ENCODE measurements around the gene BSPH1.
"Not testable (repeated sequence)": the region's sequence is repeated elsewhere in the genome, so short reads cannot be mapped to it uniquely, and the experiment has no call there.

Gene BSPH1

GRCh38 chr19:47992070-47992469 lies at the start of gene BSPH1:
TSS of gene BSPH1 (minus strand) at chr19:47992170. CDS start at chr19:47992081, 89 bp downstream.
- DNase-seq: no peak

- no peak for DNase-seq
Observed at GRCh38 chr19:48036765-48037164, 44.8 kb upstream of the BSPH1 start.

GRCh38 chr19:48033604-48034003 lies 41.6 kb upstream of the BSPH1 start:
- no peak for DNase-seq

GRCh38 chr19:48030073-48030472 lies 38.1 kb upstream of the BSPH1 start:
- no peak for DNase-seq

GRCh38 chr19:48029431-48029830 lies 37.5 kb upstream of the BSPH1 start:
- DNase-seq: no peak

- DNase-seq: no peak
Observed at GRCh38 chr19:48025480-48025879, 33.5 kb upstream of the BSPH1 start.

GRCh38 chr19:48023518-48023917 lies 31.5 kb upstream of the BSPH1 start:
- DNase-seq: no peak

- DNase-seq: no peak
Observed at GRCh38 chr19:48023011-48023410, 31.0 kb upstream of the BSPH1 start.

- no peak for DNase-seq
Observed at GRCh38 chr19:48020686-48021085, 28.7 kb upstream of the BSPH1 start.

- DNase-seq: no peak
Observed at GRCh38 chr19:48010932-48011758, 19.2 kb upstream of the BSPH1 start.

GRCh38 chr19:48006762-48007161 lies 14.8 kb upstream of the BSPH1 start:
- DNase-seq: no peak

- no peak for DNase-seq
Observed at GRCh38 chr19:48004236-48004635, 12.3 kb upstream of the BSPH1 start.

- DNase-seq: no peak
Observed at GRCh38 chr19:48000846-48001245, 8.9 kb upstream of the BSPH1 start.

- DNase-seq: no peak
Observed at GRCh38 chr19:47998800-47999199, 6.8 kb upstream of the BSPH1 start.

- DNase-seq: no peak
Observed at GRCh38 chr19:47996230-47996727, 4.3 kb upstream of the BSPH1 start.

- no peak for DNase-seq
Observed at GRCh38 chr19:47994209-47994802, 2.3 kb upstream of the BSPH1 start, which contains the start of gene ELSPBP1. TSS of gene ELSPBP1 (plus strand) at chr19:47994632. CDS start at chr19:48008668, 14,036 bp downstream.

GRCh38 chr19:47991191-47991808 lies 670 bp downstream of the BSPH1 start:
- DNase-seq: no peak

- DNase-seq: no peak
Observed at GRCh38 chr19:47973529-47973928, 18.4 kb downstream of the BSPH1 start.

- not testable (repeated sequence) for DNase-seq
Observed at GRCh38 chr19:47955936-47956335, 36.0 kb downstream of the BSPH1 start.

GRCh38 chr19:47952132-47952531 lies 39.8 kb downstream of the BSPH1 start:
- not testable (repeated sequence) for DNase-seq

GRCh38 chr19:47949852-47950521 lies 42.0 kb downstream of the BSPH1 start:
- not testable (repeated sequence) for DNase-seq

- not testable (repeated sequence) for DNase-seq
Observed at GRCh38 chr19:47928581-47928980, 63.4 kb downstream of the BSPH1 start.

GRCh38 chr19:47920107-47920506 lies 71.9 kb downstream of the BSPH1 start:
- not testable (repeated sequence) for DNase-seq

Measured in activated naive CD4-positive, alpha-beta T cell treated with Interleukin-2 at 50 U/mL for 16 hours (primary cell).